Ishikawa (cell line): ENCODE results near the gene HDAC6.

Source experiments
- CEBPB ChIP-seq: IDR thresholded peaks from 2 replicates; pipeline ENCODE4 v1.6.1; 2012
- CREB1 ChIP-seq: IDR thresholded peaks from 2 replicates; pipeline ENCODE4 v1.6.1; 2012; ENCODE audit warnings: low read depth
- EP300 ChIP-seq: IDR thresholded peaks from 2 replicates; pipeline ENCODE4 v1.6.1; 2012; ENCODE audit warnings: borderline replicate concordance
- FOXM1 ChIP-seq: IDR thresholded peaks from 2 replicates; pipeline ENCODE4 v1.6.1; 2012; ENCODE audit warnings: low read depth, borderline replicate concordance
- MAX ChIP-seq: IDR thresholded peaks from 2 replicates; pipeline ENCODE4 v1.6.1; 2012
- NFIC ChIP-seq: IDR thresholded peaks from 2 replicates; pipeline ENCODE4 v1.6.1; 2012
- RAD21 ChIP-seq: IDR thresholded peaks from 2 replicates; pipeline ENCODE4 v1.6.1; 2012; ENCODE audit warnings: low read depth
- REST ChIP-seq: IDR thresholded peaks from 2 replicates; pipeline ENCODE4 v1.6.1; 2012; ENCODE audit warnings: low read depth, mild to moderate bottlenecking
- TAF1 ChIP-seq: IDR thresholded peaks from 2 replicates; pipeline ENCODE4 v1.6.1; 2012; ENCODE audit warnings: low read depth, mild to moderate bottlenecking
- TCF12 ChIP-seq: IDR thresholded peaks from 2 replicates; pipeline ENCODE4 v1.6.1; 2012; ENCODE audit warnings: low read depth
- TEAD4 ChIP-seq: IDR thresholded peaks from 2 replicates; pipeline ENCODE4 v1.6.1; 2012
- USF1 ChIP-seq: IDR thresholded peaks from 2 replicates; pipeline ENCODE4 v1.6.1; 2012
- YY1 ChIP-seq: IDR thresholded peaks from 2 replicates; pipeline ENCODE4 v1.6.1; 2012; ENCODE audit warnings: low read depth
- ZBTB7A ChIP-seq: IDR thresholded peaks from 2 replicates; pipeline ENCODE4 v1.6.1; 2012; ENCODE audit warnings: low read depth

- TF ChIP-seq REST = no peak
- TF ChIP-seq EP300 = no peak
- TF ChIP-seq ZBTB7A = no peak
- TF ChIP-seq RAD21 = no peak
- TF ChIP-seq TAF1 = no peak
- TF ChIP-seq FOXM1 = no peak
- no peak for TF ChIP-seq MAX
- no peak for TF ChIP-seq TCF12
- TF ChIP-seq USF1 = no peak
- no peak for TF ChIP-seq YY1
- TF ChIP-seq TEAD4 = no peak
- TF ChIP-seq CEBPB = no peak
- no peak for TF ChIP-seq CREB1
- TF ChIP-seq NFIC = no peak
Observed at GRCh38 chrX:48785540-48786214, 16.2 kb upstream of the HDAC6 start.
